ENCODE measurements around the gene DIPK1B. TPM values are rescaled to one million over a fixed set of nuclear protein-coding genes. Genes with fewer than 3 reads are reported as not detected.

The DIPK1B gene
- total RNA-seq, 6 donors from 2014 or later: 9.7 to 24.1 (median 17.0) TPM

DNA sequence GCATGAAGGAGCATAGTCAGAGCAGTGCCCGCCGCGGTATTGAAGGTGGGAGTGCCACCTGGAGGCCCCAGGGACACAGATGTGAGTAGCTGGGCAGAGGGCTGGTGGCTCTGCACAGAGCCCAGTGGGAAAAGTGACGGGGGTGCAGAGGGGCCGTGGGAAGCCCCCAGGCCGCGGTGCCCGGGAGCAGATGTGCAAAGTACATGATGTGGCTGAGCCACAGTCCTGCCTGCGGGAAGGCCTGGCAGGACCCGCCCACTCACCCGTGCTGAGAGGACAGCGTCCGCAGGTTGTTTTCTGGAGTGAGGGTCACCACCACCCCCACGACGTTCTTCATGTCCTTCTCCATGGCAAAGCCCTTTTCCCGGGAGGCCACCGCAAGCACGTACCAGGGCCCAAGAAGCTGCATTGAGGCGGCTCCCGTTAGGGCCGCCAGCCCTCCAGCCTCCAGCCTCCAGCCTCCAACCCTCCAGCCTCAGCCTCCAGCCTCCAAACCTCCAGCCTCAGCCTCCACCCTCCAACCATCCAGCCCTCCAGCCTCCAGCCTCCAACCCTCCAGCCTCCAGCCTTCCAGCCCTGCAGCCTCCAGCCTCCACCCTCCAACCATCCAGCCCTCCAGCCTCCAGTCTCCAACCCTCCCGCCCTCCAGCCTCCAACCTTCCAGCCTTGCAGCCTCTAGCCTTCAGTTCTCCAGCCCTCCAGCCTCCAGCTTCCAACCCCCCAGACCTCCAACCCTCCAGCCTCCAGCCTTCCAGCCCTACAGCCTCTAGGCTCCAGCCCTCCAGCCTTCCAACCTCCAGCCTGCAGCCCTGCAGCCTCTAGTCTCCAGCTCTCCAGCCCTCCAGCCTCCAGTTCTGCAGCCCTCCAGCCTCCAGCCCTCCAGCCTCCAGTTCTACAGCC is 35.0 kb downstream of the DIPK1B start:
- H3K27me3 ChIP-seq: peaks cover 0 to 7% (median 2%) of the 10 kb centered on the region in 4 donors
- 90 to 91% methylated on average over 22 of the region's 22 CpGs for WGBS, 2 donors
- ATAC-seq (ENCODE audit: low FRiP score in 2 of 2) (no peak), DNase-seq (peak in 1 of 2 donors; percentile 53)
- H3K9me3 ChIP-seq: peaks cover 0 to 5% (median 0%) of the 10 kb centered on the region in 4 donors
- H3K36me3 ChIP-seq: no peaks in the 10 kb centered on the region
- no peak overlapping the region for H3K27ac ChIP-seq
- H3K4me1 ChIP-seq: peaks cover 0 to 15% (median 8%) of the 10 kb centered on the region in 4 donors
- TF ChIP-seq, protein P1, sequence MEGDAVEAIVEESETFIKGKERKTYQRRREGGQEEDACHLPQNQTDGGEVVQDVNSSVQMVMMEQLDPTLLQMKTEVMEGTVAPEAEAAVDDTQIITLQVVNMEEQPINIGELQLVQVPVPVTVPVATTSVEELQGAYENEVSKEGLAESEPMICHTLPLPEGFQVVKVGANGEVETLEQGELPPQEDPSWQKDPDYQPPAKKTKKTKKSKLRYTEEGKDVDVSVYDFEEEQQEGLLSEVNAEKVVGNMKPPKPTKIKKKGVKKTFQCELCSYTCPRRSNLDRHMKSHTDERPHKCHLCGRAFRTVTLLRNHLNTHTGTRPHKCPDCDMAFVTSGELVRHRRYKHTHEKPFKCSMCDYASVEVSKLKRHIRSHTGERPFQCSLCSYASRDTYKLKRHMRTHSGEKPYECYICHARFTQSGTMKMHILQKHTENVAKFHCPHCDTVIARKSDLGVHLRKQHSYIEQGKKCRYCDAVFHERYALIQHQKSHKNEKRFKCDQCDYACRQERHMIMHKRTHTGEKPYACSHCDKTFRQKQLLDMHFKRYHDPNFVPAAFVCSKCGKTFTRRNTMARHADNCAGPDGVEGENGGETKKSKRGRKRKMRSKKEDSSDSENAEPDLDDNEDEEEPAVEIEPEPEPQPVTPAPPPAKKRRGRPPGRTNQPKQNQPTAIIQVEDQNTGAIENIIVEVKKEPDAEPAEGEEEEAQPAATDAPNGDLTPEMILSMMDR (IDR thresholded peaks at IDR 0.05): no peak
- TF ChIP-seq POLR2AphosphoS5 (IDR thresholded peaks at IDR 0.05) (no peak), POLR2A (IDR thresholded peaks at IDR 0.05) (no peak), EP300 (IDR thresholded peaks at IDR 0.05) (no peak)
- H3K4me3 ChIP-seq: no peak overlapping the region

DNA sequence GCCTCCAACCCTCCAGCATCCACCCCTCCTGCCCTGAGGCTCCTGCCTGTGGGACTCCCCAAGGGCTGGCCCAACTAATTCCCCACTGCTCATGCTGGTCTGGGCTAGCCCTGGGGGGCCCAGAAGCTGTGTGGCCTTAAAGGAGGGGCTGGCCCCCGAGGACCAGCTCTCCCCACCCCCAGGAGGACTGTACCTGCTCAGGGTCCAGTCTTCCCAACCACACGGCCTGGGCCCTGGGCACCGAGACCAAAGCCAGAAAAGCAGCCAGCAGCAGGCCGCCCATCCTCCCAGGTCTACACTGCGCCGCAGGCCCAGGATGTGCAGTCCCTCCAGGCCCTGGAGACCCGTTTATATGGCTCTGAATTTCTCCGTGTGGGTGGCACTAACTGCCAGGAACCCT is 35.8 kb downstream of the DIPK1B start, which contains the start of gene LCN6:
Gene LCN6, minus strand, starts transcription at position 325 of the 400 bp plus-strand sequence. Its CDS starts 42 bp downstream, at position 283.
- peak in 1 of 2 donors; percentile 54 for DNase-seq
- 86 to 88% methylated on average over 1 to 6 of the region's 8 CpGs for WGBS, 2 donors

DNA sequence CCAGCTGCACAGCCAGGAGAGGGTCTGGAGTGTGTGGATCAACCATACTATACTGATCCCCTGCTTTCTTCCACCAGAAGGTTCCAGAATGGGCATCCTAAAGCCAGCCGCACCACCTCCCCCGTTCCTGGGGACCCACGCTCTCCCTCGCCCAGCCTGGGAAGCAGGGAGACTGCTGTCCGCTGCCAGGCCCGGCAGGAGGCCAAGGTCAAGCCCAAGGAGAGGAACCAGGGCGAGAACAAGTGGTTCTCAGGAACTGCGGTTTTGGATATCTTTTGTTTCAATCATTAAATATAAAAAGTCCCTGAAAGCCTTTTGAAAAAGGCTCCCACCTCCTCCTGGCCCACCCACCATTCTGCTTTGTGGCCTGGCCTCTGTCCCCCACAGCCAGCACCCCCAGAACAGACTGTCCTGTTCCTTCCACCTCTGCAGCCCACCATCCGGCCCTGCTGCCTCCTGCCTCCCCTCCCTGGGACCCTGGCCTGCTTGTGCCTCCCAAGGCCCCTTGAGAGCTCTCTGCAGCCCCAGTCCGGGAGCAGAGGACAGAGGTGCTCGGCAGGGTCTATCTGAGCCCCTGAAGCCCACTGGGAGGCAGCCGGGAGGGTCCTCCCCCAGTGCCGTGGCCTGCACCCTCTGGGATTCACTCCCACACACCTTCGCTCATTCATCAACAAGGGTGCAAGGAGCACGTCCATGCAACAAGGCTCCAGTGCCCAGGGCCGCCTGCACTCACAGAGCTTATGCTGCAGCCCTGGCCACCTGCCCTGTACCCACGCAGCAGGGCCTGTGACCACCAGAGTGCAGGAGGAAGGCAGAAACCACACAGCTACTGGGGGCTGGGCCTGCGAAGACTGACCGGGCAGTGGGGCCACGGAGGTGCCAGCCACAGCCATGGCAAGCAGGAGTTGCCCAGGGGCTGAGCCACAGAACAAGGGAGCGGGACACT is 36.6 kb downstream of the DIPK1B start:
- Histone ChIP-seq H3K36me3 (no peaks in the 10 kb centered on the region), H3K4me1 (peaks cover 0 to 11% (median 4%) of the 10 kb centered on the region in 4 donors), H3K27me3 (no peaks in the 10 kb centered on the region), H3K9me3 (peaks cover 0 to 9% (median 0%) of the 10 kb centered on the region in 4 donors), H3K4me3 (no peak overlapping the region), H3K27ac (peak overlapping the region in 1 of 4 donors; percentile 24)
- 52 to 66% methylated on average over 14 to 21 of the region's 21 CpGs for WGBS, 2 donors
- DNase-seq: peak; percentile 54 to 76
- peak in 1 of 2 donors; percentile 5 for ATAC-seq (ENCODE audit: low FRiP score in 2 of 2)
- no peak for TF ChIP-seq POLR2AphosphoS5 (IDR thresholded peaks at IDR 0.05)
- TF ChIP-seq EP300 (IDR thresholded peaks at IDR 0.05): no peak
- TF ChIP-seq POLR2A (IDR thresholded peaks at IDR 0.05): no peak
- TF ChIP-seq, protein P1 (IDR thresholded peaks at IDR 0.05): no peak

More for the DNA sequence above, 35.8 kb downstream of the DIPK1B start, which contains the start of gene LCN6:
- H3K27ac ChIP-seq: peak within 1 kb of the TSS in 1 of 4 donors; percentile 24
- TF ChIP-seq POLR2A (IDR thresholded peaks at IDR 0.05): no peak
- TF ChIP-seq POLR2AphosphoS5 (IDR thresholded peaks at IDR 0.05): no peak
- TF ChIP-seq EP300 (IDR thresholded peaks at IDR 0.05): no peak
- TF ChIP-seq, protein P1 (IDR thresholded peaks at IDR 0.05): no peak
- H3K27me3 ChIP-seq: no peaks in the 10 kb centered on the region
- H3K4me1 ChIP-seq: peaks cover 0 to 11% (median 4%) of the 10 kb centered on the region in 4 donors
- no peak for ATAC-seq (ENCODE audit: low FRiP score in 2 of 2)
- peaks cover 0 to 8% (median 0%) of the 10 kb centered on the region in 4 donors for H3K9me3 ChIP-seq
- no peak within 1 kb of the TSS for H3K4me3 ChIP-seq
- H3K36me3 ChIP-seq: no peaks in the 10 kb centered on the region

DNA sequence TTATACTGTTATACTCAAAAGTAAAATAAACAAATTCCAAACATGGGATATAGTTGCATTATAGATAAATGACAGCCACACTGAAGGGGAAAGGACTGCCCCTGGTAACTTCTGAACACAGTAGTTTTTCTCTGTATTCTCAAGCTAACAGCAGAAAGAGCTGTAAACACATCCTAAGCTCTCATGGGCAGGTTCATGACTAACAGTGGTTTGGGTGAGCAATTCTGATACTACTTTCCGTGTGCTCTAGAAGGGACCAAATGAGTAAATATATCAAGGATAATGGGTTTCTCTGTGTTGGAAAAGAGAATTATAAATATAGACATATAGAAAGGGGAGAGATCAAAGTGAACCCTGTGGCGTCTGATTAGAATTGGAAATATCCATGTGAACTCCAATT is 38.2 kb downstream of the DIPK1B start:
- WGBS, 2 donors: 68 to 77% methylated on average over 2 of the region's 2 CpGs
- no peak overlapping the region for H3K4me3 ChIP-seq
- no peak for TF ChIP-seq POLR2AphosphoS5 (IDR thresholded peaks at IDR 0.05)
- no peak for TF ChIP-seq POLR2A (IDR thresholded peaks at IDR 0.05)
- TF ChIP-seq, protein P1 (IDR thresholded peaks at IDR 0.05): no peak
- TF ChIP-seq EP300 (IDR thresholded peaks at IDR 0.05): no peak
- DNase-seq: no peak
- H3K27ac ChIP-seq: no peak overlapping the region
- ATAC-seq (ENCODE audit: low FRiP score in 2 of 2): no peak
- H3K4me1 ChIP-seq: peaks cover 0 to 11% (median under 1%) of the 10 kb centered on the region in 4 donors
- no peaks in the 10 kb centered on the region for H3K36me3 ChIP-seq
- no peaks in the 10 kb centered on the region for H3K27me3 ChIP-seq
- H3K9me3 ChIP-seq: peaks cover 0 to 9% (median 0%) of the 10 kb centered on the region in 4 donors
